H1 (cell line): ENCODE measurements around the gene NFIX.

ENCODE experiments used
- POLR2A ChIP-seq, 2 experiments: IDR thresholded peaks; 1 replicate in 1 of 2; 2 replicates in 1 of 2; pipeline ENCODE4 v1.6.1; 2011; ENCODE audit warnings: low read depth in 2 of 2, low read length in 2 of 2, mild to moderate bottlenecking in 2 of 2; ENCODE audit errors: control extremely low read depth in 1 of 2
- SIX5 ChIP-seq: IDR thresholded peaks from 2 replicates; pipeline ENCODE4 v1.6.1; 2011; ENCODE audit warnings: mild to moderate bottlenecking, low read depth, low read length
- TF ChIP-seq, protein P1 (sequence below): IDR thresholded peaks from 2 replicates; pipeline ENCODE4 v1.6.1; 2011; ENCODE audit warnings: low read length, improper control_type of control experiment

DNA sequence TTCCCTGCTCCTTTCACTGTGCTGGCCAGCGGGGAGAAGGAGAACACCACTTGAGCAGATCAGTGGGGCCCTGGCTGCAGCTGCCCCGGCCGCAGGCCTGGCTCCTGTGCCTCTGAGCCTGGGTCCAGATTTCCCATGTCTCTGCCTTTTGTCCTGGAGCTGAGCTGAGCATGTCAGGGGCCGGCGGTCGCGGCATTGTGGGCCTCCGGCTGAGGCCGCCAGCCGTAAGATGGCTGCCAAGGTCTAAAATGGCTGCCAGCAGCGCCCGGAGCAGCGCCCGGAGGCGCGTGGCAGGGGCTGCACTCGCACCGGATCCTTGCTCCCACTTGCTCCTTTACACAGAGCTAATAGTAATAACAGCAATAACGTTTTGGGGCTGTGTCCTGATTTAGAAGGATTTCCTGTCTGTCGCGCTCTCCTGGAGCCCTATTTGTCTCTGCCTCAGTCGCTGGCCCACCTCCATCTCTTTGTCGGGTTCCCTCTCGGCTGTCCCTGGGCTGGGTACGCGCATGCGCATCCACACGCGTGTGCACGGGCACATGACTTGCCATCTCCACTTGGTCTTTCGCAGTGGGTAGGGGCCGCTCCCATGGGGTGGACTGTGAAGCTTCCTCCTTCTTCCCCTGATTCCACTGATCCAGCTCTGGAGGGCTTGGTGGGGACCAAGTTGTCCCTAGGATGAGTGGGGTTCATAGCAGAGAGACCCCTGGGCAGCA is 75.3 kb downstream of the NFIX start:
- TF ChIP-seq, protein P1, sequence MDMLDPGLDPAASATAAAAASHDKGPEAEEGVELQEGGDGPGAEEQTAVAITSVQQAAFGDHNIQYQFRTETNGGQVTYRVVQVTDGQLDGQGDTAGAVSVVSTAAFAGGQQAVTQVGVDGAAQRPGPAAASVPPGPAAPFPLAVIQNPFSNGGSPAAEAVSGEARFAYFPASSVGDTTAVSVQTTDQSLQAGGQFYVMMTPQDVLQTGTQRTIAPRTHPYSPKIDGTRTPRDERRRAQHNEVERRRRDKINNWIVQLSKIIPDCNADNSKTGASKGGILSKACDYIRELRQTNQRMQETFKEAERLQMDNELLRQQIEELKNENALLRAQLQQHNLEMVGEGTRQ, result no peak
- TF ChIP-seq POLR2A (IDR thresholded peaks at IDR 0.05; ENCODE audit: control extremely low read depth in 1 of 2, low read depth in 2 of 2, low read length in 2 of 2), result no peak
- TF ChIP-seq SIX5, result no peak
